Renal cortex interstitium (tissue), 11 donors: ENCODE results near the gene DDX24. TPM values are rescaled to one million over a fixed set of nuclear protein-coding genes. Genes with fewer than 3 reads are reported as not detected.

Source experiments
- DNase-seq, 11 donors: peaks; one replicate each; pipeline ENCODE4 v3.0.0-alpha.2; 2013; ENCODE audit warnings: low read depth in 9 of 11, low spot score in 4 of 11; ENCODE audit errors: extremely low read depth in 1 of 11
- polyA plus RNA-seq, 3 donors: library from polyadenylated mRNA; unstranded; fragments of 120-200 nt; gene quantifications; one replicate each; pipeline ENCODE4 v1.2.1, GENCODE V29; 2013; ENCODE audit not compliant: insufficient read length in 3 of 3

DDX24 gene
- polyA plus RNA-seq, 3 donors: 158 to 177 (median 164) TPM

- DNase-seq: no peak
Observed at GRCh38 chr14:94119071-94119470, 38.1 kb upstream of the DDX24 start.

GRCh38 chr14:94117856-94118255, 36.9 kb upstream of the DDX24 start:
- no peak for DNase-seq

DNA sequence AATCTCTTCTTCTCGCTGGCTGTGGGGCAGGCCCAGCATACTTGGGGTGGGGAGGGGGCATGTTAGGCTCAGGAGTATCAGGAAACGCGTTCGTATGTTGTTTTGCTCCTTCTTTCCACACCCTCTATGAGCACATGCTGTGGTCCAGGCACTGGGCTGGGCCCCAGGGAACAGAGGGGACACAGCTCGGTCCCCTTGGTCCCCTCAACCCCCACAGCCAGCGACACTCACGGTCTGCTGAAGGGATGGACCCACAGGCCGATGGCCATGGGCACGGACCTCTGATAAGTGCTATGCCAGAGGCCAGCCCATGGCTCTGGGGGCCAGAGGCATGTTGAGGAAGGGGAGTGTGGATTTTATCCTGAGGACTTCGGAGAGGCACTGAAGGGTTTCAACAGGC, 35.7 kb upstream of the DDX24 start:
- DNase-seq: no peak

- no peak for DNase-seq
Observed at GRCh38 chr14:94115631-94116030, 34.6 kb upstream of the DDX24 start.

DNA sequence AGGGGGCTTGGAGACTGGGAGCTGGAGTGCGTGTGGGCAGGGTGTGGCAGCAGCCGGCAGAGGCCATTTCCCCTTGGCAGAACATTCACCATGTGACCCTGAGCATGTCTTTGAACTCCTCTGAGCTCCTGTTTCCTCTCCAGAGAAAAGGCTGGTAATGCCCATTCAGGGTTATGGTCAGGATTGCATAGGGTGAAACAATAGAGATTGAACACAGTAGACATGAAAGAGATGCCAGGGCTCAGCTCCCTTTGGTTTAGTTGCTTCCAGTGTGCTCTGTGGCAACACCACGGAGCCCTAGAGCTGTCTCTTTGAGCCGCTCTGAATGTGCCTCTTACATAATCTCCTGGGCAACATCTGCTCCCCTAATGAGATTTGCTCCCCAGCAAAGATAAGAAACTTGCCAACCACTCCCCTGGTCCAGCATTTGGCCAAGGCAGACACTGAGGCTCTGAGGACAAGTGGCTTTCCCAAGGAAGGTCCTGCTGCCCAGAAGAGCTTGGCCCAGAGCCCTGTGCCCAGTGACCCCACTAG, 34.1 kb upstream of the DDX24 start:
- DNase-seq: no peak

DNA sequence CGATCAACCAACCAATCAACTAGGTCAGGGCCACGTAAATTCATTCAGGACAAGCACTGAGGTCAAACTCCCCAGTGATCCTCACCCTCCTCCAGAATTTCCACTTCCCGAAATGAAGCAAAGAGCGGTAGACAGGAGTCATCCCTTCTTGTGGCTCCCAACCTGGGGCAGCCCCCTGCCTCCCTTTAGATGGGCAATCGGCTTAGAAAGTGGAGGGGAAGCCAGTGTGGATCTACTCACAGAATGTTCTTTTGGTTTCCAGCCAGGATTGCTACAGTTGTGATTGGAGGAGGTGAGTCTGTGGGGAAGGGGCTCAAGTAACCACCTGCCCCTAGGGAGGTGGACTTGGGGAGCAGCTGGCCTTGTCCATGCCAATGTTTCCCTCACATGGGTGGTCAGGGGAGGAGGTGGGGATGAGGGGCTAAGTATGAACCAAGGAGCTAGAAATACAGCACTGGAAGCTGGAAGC, 33.6 kb upstream of the DDX24 start:
- no peak for DNase-seq

- DNase-seq: no peak
Observed at GRCh38 chr14:94113908-94114588, 33.0 kb upstream of the DDX24 start.

DNA sequence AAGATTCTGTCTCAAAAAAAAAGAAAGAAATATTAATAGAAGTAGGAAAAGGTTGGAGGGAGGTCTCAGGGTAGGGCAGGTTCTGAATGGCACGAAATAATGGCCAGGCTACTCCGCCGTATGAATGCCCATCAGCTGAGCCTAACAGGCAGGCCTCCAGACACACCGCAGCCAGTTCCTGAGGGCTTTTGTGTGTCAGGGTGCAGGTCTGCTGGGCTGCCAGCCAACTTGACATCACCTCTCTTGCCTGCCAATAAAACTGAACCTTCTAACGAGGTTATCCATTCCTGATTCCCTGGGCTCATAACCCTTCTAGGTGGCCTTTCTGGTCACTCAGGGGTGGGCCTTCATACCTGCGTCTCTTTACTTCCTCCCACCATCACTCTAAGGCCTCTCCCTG, 32.5 kb upstream of the DDX24 start:
- no peak for DNase-seq

DNA sequence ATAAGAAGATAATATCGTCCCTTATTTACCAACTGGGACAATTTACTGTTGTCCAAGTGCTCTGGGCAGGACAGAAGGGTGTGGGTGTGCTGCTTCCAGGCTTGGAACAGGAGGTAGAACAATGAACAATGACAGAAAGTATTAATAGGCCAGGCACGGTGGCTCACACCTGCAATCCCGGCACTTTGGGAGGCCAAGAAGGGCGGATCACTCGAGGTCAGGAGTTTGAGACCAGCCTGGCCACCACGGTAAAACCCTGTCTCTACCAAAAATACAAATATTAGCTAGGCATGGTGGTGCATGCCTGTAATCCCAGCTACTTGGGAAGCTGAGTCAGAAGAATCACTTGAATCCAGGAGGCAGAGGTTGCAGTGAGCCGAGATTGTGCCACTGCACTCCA, 32.1 kb upstream of the DDX24 start:
- DNase-seq: no peak

- DNase-seq: no peak
Observed at GRCh38 chr14:94112513-94113063, 31.6 kb upstream of the DDX24 start.

GRCh38 chr14:94111276-94112095, 30.5 kb upstream of the DDX24 start:
- DNase-seq: no peak

- no peak for DNase-seq
Observed at GRCh38 chr14:94110552-94111181, 29.7 kb upstream of the DDX24 start, which contains the start of gene IFI27. Gene IFI27, plus strand, starts transcription at chr14:94110736.

GRCh38 chr14:94109915-94110250, 28.9 kb upstream of the DDX24 start:
- DNase-seq: no peak

GRCh38 chr14:94104731-94105130, 23.7 kb upstream of the DDX24 start:
- no peak for DNase-seq

- no peak for DNase-seq
Observed at GRCh38 chr14:94103554-94104150, 22.6 kb upstream of the DDX24 start.

DNA sequence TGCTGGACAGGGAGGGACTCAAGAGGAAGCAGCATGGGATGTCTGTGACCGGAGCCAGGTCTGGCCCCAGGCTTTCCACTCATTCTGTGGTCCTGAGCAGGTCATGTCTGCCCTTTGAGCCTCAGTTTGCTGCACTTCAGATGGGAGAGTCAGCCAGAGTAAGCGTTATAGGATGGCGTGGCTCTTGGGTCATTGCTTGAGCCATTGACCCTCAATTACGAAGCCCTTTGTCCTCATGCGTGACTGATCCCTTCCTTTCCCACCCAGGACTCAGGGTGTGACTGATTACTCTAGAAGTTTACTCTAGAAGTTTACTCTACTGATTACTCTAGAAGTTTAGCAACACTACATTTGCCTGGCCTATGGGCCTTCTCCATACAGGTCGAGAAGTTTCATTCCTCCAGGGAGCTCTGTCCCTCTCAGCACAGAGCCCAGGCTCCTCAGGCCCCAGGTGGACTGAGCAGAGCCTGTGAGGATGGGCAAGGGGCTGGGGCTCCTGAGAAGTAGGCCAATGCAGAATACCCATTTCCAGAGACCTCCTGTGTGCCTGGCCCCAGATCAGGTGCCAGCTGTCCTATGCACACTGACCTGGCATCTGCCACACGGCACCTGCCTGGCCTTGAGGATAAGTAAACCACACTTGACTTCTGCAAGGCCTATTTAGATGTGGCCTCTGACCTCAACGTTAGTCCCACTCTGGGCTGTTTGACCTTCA, 21.9 kb upstream of the DDX24 start:
- no peak for DNase-seq

GRCh38 chr14:94101748-94102147, 20.7 kb upstream of the DDX24 start:
- no peak for DNase-seq

DNA sequence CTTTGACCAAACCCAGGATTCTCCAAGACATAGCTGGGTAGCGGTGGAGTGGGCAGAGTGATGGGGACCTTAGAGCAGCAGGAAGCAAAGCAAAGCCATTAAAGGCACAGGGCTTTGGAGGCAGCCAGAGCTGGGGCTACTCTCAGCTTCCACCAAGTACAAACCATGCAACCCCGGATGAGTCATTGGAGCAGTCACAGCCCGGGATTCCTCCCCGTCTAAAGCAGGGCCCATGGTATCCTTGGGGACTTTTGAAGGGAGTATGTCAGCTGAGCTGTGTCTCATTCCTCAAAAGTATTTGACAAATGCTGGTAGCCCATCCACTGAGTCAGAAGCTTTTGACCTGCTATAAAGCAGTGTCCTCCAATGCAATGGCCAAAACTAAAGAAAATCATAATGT, 19.8 kb upstream of the DDX24 start:
- no peak for DNase-seq

GRCh38 chr14:94099006-94099405, 18.0 kb upstream of the DDX24 start:
- DNase-seq: no peak
